Stimulated activated CD4-positive, alpha-beta T cell treated with anti-CD3 and anti-CD28 coated beads, Interleukin-4, amount 100 ng/mL, for 4 hours (primary cell): ENCODE data around the gene KARS1.
"Not testable (repeated sequence)": the region's sequence is repeated elsewhere in the genome, so short reads cannot be mapped to it uniquely, and the experiment has no call there.

ENCODE experiments used
- DNase-seq, 2 experiments: peaks; one replicate each; pipeline ENCODE4 v3.0.0-alpha.2; 2020

KARS1 gene

DNA sequence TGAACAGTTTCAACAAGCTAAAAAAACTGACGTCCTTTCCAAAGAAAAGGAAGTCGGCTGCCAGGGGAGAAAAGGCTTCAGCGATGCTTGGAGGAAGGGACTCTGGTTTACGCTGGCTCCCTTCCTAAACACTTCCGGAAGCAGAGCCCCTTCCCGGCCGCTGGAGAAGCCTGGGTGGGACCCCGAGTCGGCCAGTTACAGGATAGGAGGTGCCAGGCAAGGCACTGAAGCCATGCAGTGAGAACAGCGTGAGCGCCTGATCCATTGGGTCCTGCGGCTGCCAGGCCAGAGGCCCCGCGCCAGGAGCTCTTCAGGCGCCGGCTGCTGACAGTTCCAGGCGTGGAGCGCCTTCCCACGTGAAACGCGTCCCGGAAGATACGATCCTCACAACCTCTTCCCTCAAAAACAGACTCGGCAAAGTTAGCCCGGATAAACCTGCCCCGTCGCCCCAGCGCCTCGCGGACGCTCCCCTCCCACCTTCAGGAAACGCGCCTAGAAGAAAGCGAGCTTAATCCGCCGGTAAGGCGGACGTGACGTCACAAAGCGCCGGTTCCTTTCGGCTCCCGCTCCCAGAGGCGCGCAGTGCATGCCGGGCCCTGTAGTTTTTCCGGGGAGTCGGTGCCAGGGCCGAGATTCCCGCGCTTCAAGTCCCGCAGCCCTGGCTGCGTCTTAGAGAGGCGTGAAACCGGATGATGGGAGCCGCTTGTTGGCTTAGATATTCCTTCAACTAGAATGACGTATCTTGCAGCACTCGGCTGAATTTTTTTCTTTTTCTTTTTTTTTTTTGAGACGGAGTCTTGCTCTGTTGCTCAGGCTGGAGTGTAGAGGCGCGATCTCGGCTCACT lies 24.5 kb downstream of the KARS1 start, which contains the start of gene ADAT1:
ADAT1 (minus strand) TSS at position 521 of the 845 bp plus-strand sequence. CDS start 2,482 bp downstream, outside the sequence.
- peak; percentile 95 to 97 for DNase-seq

DNA sequence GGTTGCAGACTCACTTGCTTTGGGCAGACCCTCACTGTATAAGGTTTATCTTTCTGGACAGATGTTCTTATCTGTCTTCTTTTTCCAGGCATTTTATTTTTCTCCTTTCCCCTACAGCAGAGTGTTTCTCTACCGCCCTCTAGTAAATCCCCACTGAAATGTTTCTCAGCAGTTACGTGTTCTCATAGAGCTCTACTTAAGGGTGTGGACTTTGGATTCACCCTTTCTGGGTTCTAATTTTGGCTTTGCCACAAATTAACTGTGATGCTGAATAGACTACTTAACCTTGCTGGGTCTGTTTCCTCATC lies 26.3 kb downstream of the KARS1 start:
- DNase-seq, result no peak

- DNase-seq, result peak in 1 of 2 experiments; percentile 9
Measured at GRCh38 chr16:75620326-75621169, 26.9 kb downstream of the KARS1 start.

GRCh38 chr16:75618780-75619179 lies 28.7 kb downstream of the KARS1 start:
- no peak for DNase-seq

DNA sequence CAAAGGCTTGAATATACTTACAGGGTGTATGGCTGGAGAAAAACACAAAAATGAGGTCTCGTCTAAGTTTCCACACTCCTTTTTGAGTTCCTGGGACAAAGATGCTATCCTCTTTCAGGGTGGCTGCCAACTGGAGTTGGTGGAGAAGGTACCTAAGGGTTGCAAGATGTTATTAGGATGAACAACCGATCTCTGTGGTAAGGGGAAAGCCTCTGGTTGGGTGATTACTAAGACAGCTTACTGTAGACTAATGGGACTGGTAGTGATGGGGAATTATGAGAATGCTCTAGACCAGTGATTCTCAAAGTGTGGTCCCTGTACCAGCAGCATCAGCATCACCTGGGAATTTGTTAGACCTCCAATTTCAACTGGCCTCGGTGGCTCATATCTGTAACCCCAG lies 30.3 kb downstream of the KARS1 start:
- DNase-seq, result no peak

- no peak for DNase-seq
Measured at GRCh38 chr16:75616521-75617010, 30.9 kb downstream of the KARS1 start.

- no peak for DNase-seq
Measured at GRCh38 chr16:75615619-75616018, 31.8 kb downstream of the KARS1 start.

GRCh38 chr16:75614066-75614897 lies 33.2 kb downstream of the KARS1 start:
- DNase-seq, result no peak

GRCh38 chr16:75606507-75606906 lies 41.0 kb downstream of the KARS1 start:
- DNase-seq, result no peak

GRCh38 chr16:75603241-75603640 lies 44.2 kb downstream of the KARS1 start:
- DNase-seq, result no peak

GRCh38 chr16:75599452-75600277 lies 47.8 kb downstream of the KARS1 start:
- no peak for DNase-seq

DNA sequence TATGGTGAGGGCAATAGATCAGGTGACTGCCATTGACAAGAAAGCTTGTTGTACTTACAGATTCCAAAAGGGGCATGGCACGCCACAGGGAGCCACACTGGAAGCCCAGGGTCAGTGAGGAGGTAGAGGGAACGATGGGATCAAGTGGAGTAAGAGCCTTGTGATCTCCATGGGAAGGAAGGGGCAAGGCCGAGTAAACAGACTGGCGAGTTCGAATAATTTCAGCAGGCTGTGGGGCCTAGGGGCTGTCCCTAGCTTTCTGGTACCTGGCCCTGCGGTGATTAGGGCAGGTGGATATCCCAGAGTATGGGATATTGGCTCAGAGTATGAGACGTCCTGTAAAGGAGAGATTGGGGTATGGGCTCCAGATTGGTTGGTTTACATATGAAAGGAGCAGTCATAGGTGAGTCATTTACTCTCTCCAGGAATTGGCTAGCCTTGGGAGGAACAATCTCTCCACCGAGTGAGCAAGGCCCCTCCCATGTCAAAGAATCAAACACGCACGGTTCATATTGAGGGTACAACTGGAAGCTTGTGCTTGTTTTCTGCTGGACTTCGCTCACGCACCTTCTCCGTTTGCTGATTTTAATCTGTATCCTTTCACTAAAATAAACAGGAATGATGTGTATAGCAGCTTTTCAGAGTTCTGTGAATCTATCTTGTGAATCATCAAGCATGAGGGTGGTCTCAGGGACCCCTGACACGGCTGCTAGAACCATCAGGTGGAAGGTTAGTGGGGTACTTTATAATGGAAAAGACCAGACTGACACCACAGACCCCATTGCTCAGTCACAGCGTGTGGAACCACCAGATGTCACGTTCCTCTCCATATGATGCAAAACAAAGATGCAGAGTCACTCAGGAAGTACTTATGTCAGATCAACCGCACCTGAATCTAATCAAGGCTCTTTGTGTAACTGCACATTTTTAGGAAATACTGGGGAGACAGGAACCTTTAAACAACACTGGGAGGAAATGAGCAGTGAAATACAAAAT lies 53.3 kb downstream of the KARS1 start:
- DNase-seq, result no peak

DNA sequence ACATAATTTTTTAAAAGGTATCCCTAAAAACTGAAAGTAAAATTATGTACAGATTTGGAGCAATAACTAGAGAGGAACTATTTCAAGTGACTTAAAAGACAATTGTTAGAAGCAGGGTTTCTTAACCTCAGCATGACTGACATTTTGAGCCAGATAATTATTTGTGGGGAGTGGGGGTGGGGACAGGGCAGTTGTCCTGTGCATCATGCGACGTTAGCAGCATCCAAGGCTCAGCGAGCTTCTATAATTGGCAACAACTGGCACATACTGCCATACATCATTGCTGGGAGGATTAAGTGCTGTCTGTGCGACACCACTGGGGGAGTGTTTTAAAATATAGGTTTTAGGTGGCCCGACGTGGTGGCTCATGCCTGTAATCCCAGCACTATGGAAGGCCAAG lies 54.2 kb downstream of the KARS1 start:
- DNase-seq, result no peak

DNA sequence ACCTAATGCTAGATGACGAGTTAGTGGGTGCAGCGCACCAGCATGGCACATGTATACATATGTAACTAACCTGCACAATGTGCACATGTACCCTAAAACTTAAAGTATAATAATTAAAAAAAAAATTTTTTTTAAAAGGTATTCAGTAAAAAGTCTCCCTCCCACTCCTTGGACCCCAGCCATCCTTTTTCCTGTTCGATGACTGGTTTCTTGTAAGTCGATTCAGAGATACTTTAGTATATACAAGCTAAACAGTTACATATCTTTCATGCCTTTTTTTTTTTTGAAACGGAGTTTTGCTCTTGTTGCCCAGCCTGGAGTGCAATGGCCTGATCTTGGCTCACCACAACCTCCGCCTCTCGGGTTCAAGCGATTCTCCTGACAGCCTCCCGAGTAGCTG lies 55.5 kb downstream of the KARS1 start:
- not testable (repeated sequence) for DNase-seq

DNA sequence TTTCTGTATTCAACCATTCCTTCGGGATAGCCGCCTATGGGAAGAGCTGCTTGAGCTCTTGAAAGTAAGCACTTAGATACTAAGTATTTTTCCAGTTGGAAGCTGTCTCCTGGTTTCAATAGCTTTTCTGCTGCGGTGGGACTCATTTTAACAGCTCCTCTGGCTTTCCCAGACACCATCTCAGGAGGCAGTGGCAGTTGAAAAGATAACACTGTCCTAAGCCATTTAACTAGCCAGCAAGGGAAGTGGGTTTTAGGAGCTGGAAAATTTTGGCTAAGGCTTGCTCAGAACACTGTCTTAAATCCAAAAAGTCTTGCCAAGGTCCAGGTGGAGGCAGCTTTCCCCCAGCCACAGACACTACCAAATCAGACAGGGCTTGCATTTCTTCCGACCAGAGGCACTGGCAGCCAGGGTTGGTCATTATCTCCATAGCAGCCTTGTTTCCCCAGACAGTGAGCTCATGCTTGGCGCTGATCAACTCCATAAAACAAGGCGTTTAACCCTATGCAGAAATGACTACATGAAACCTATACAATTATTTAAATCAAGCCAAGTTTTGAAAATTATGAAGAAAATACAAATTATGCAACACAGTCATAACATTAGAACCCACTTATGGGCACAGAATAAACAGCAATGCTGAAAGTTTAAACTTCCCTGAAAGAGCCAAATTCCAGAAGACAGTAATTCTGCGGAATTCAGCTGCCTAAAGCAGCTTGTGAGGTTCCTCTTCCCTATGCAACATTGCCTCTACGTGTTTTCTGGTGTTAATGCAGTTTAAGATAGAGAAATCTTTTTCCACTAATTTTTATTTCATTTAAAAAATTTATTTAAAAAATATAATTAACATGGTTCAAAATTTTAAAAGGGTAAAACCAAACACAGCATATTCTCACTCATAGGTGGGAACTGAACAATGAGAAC lies 56.3 kb downstream of the KARS1 start:
- DNase-seq, result no peak

- DNase-seq, result no peak
Measured at GRCh38 chr16:75589306-75589705, 58.2 kb downstream of the KARS1 start.

DNA sequence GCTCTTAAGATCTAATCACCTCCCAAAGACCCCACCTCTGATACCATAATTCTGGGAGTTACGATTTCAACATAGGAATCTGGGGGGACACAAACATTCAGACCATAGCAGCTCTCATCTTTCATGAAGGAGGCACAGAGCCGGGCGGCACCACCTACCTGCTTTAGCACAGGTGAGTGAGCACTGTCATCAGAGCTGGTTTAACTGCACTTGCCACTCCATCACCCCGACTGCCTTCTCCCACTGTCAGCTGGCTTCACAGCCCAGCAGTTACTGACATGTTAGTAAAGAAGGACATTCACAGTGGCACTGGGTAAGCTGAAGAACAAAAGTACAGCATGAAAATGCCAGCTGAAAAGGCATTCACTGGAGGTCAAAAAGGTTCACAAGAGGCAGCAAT lies 58.7 kb downstream of the KARS1 start:
- no peak for DNase-seq

GRCh38 chr16:75584108-75584507 lies 63.4 kb downstream of the KARS1 start:
- no peak for DNase-seq

GRCh38 chr16:75579281-75579834 lies 68.1 kb downstream of the KARS1 start:
- DNase-seq, result no peak
